DND-41 (cell line): Measurements from ENCODE around the gene CLCF1.

ENCODE experiments used
- CTCF ChIP-seq: IDR thresholded peaks from 2 replicates; pipeline ENCODE4 v1.5.1; 2012; ENCODE audit warnings: borderline replicate concordance, low read length, moderate library complexity, mild to moderate bottlenecking; ENCODE audit not compliant: poor library complexity, severe bottlenecking; ENCODE audit errors: extremely low read depth
- EZH2 ChIP-seq: IDR thresholded peaks from 3 replicates; pipeline ENCODE4 v1.6.1; 2012; ENCODE audit warnings: borderline replicate concordance, low read depth, mild to moderate bottlenecking, moderate library complexity, low read length, inconsistent platforms; ENCODE audit not compliant: severe bottlenecking

- TF ChIP-seq CTCF (no peak), EZH2 (no peak)
Observed at GRCh38 chr11:67352546-67353316, 20.7 kb downstream of the CLCF1 start.
